Pancreas (tissue), 10 donors: Measurements from ENCODE around the gene AFM. TPM values are rescaled to one million over a fixed set of nuclear protein-coding genes. Genes with fewer than 3 reads are reported as not detected.

Experiments used
- ATAC-seq, 4 donors: fragments of 200-7000 bp; cut with Tn5 transposase; one replicate each; pipeline versions ENCODE4 v1.8.0 to v1.9.1; 2020; ENCODE audit warnings: mild to moderate bottlenecking in 4 of 4, moderate library complexity in 4 of 4
- DNase-seq, 6 donors: peaks; one replicate each; pipeline ENCODE4 v3.0.0-alpha.2; 2020
- FAIRE-seq: peaks from 2 replicates; lab custom pipeline; 2012; peaks lifted over from hg19 to GRCh38; lab: Jason Lieb, UNC
- H3K27ac ChIP-seq, 4 donors: fragments of 200-600 bp; sonication (generic); 1 replicate in 3 of 4; 2 replicates in 1 of 4; pipeline versions ENCODE4 v1.5.0 to v1.8.0; 2020
- H3K27me3 ChIP-seq, 4 donors: fragments of 200-600 bp; one replicate each; pipeline ENCODE4 v1.8.0; 2021
- H3K36me3 ChIP-seq, 3 donors: fragments of 200-600 bp; sonication (generic) in 1 of 3; one replicate each; pipeline versions ENCODE4 v1.5.0 to v1.8.0; 2020 to 2021
- H3K4me1 ChIP-seq, 3 donors: fragments of 200-600 bp; one replicate each; pipeline ENCODE4 v1.8.0; 2021
- H3K4me3 ChIP-seq, 4 donors: fragments of 200-600 bp; sonication (generic) in 2 of 4; one replicate each; pipeline versions ENCODE4 v1.5.0 to v1.8.0; 2020 to 2021
- H3K9me3 ChIP-seq, 4 donors: fragments of 200-600 bp; one replicate each; pipeline ENCODE4 v1.8.0; 2021
- WGBS, 2 donors: extraction: QIAGEN DNeasy Blood & Tissue Kit; methylation state at CpG; one replicate each; pipeline ENCODE4 v1.1.7; 2013; 5-methylcytosine and 5-hydroxymethylcytosine counted together
- intact Hi-C, 3 donors: fragments of 100-400 bp; cut with DNase I; formaldehyde crosslinking; loops; one replicate each; pipeline versions ENCODE4 v1.11.1 to v1.14.2; 2022
- polyA plus RNA-seq, 2 donors: library from polyadenylated mRNA; stranded (reverse); fragments of 200-250 nt; gene quantifications; one replicate each; pipeline ENCODE4 v1.2.3, GENCODE V29; 2013
- total RNA-seq, 6 donors: library from RNA; stranded (reverse); fragmentation: NEBNext Ultra II Directional in 4 of 6; extraction: Animal tissue kit (Norgen Biotek cat#: 25700) in 4 of 6; gene quantifications; one replicate each; pipeline versions ENCODE4 v1.2.1 to v1.2.4, GENCODE V29; 2021 to 2023
- TF ChIP-seq, protein P1 (sequence below), 4 donors: fragments of 200-600 bp; sonication (generic) in 3 of 4; IDR thresholded peaks; one replicate each; pipeline versions ENCODE4 v1.5.0 to v1.8.0; 2021; ENCODE audit warnings: antibody characterized with exemption in 4 of 4
- donor health status: healthy with polysubstance abuse.
- donor health status: DM: no; HTN: no; CAD: no; lungs with moderate emphysema.
- donor health status: DM: no; HTN: no; CAD: no.
- donor health status: control.
- donor health status: control.
- donor health status: Bipolar disorder and iron deficiency.
- donor health status: DM: yes; HTN: yes; CAD: no.
- donor health status: DM: no; HTN: no; CAD: no.
- donor health status: DM: no; HTN: no; CAD: no.
- donor health status: DM: yes; HTN: yes; CAD: no.

Gene AFM
- total and polyA plus RNA-seq, 8 donors: 0.08 to 0.82 (median 0.21) TPM

DNA sequence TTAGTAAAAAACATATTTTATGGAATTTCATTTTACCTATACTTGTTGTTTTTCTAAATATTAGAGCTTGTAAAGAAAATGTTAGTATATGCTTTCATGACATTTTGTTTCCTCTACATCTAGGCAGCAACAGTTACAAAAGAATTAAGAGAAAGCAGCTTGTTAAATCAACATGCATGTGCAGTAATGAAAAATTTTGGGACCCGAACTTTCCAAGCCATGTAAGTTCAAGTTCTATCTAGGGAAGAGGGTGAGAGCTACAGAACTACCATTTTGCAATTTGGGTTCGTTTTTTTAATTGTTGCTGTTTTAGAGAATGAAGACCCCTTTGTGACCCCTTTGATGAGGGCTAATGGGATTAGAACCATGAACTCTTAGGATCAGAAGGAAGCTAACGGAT lies 38.3 kb upstream of the AFM start:
- H3K36me3 ChIP-seq: no peaks in the 10 kb centered on the region
- peaks cover 0 to 4% (median 4%) of the 10 kb centered on the region in 3 donors for H3K4me1 ChIP-seq
- intact Hi-C loops: loop anchor here in 1 of 3 donors (10.0 kb wide), 1 partner anchor 88 kb away; no protein-coding TSS in a partner anchor
- 77 to 81% methylated on average over 3 of the region's 3 CpGs for WGBS, 2 donors
- H3K27ac ChIP-seq: no peak overlapping the region
- H3K9me3 ChIP-seq: no peaks in the 10 kb centered on the region
- TF ChIP-seq, protein P1, sequence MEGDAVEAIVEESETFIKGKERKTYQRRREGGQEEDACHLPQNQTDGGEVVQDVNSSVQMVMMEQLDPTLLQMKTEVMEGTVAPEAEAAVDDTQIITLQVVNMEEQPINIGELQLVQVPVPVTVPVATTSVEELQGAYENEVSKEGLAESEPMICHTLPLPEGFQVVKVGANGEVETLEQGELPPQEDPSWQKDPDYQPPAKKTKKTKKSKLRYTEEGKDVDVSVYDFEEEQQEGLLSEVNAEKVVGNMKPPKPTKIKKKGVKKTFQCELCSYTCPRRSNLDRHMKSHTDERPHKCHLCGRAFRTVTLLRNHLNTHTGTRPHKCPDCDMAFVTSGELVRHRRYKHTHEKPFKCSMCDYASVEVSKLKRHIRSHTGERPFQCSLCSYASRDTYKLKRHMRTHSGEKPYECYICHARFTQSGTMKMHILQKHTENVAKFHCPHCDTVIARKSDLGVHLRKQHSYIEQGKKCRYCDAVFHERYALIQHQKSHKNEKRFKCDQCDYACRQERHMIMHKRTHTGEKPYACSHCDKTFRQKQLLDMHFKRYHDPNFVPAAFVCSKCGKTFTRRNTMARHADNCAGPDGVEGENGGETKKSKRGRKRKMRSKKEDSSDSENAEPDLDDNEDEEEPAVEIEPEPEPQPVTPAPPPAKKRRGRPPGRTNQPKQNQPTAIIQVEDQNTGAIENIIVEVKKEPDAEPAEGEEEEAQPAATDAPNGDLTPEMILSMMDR (IDR thresholded peaks at IDR 0.05): no peak
- H3K27me3 ChIP-seq: no peaks in the 10 kb centered on the region
- ATAC-seq (no peak), FAIRE-seq (no peak), DNase-seq (no peak)
- no peak overlapping the region for H3K4me3 ChIP-seq

DNA sequence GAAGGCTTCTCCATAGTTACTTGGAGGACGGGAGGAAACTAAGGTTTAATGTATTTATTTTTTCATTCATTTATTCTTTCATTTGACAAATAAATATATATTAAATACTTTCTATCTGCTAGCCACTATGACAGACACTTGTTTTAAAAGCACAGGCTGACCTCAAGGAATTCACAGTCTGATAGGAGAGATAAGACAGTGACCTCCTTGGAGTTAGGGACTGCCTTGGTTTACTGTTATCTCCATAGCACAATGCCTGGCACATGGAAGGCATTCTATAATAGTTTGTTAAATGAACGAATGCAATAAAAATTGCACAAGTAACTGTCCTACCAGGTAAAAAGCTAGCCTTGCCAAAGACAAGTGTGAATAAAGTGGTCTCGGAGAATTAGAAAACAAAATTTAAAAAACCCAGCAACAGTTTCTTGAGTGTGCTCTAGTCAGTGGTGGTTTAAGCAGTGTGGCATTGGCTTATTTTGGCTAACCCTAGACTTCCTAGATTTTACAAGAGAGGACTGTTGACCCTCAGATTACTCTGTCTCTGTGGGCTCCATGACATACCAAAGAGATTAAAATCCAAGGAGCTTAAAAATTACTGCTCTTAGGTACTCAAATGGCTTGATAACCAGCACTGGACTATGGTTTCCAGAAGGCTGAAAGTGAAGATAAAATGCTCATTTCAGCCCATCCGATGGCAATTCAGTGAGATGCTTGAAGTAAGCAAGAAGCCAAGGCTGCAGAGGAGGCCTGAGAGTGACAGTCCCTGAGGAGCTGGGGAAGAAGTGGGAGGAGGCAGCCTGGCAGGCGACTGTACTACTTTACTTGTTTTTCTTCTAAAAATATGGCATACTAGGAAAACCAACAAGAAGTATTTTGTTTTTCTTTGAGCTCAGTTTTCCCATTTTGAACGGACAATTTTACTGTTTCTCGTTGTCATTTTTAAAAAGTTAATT lies 35.9 kb upstream of the AFM start:
- 74 to 84% methylated on average over 7 of the region's 7 CpGs for WGBS, 2 donors
- Histone ChIP-seq H3K36me3 (no peaks in the 10 kb centered on the region), H3K27ac (no peak overlapping the region), H3K4me1 (peaks cover 0 to 4% (median 4%) of the 10 kb centered on the region in 3 donors), H3K27me3 (no peaks in the 10 kb centered on the region), H3K4me3 (no peak overlapping the region), H3K9me3 (no peaks in the 10 kb centered on the region)
- TF ChIP-seq, protein P1 (IDR thresholded peaks at IDR 0.05): no peak
- intact Hi-C loops: loop anchor here in 1 of 3 donors (10.0 kb wide), 1 partner anchor 91 kb away; no protein-coding TSS in a partner anchor
- FAIRE-seq: no peak
- peak in 2 of 4 donors; percentile 11 to 37 for ATAC-seq
- DNase-seq: no peak

DNA sequence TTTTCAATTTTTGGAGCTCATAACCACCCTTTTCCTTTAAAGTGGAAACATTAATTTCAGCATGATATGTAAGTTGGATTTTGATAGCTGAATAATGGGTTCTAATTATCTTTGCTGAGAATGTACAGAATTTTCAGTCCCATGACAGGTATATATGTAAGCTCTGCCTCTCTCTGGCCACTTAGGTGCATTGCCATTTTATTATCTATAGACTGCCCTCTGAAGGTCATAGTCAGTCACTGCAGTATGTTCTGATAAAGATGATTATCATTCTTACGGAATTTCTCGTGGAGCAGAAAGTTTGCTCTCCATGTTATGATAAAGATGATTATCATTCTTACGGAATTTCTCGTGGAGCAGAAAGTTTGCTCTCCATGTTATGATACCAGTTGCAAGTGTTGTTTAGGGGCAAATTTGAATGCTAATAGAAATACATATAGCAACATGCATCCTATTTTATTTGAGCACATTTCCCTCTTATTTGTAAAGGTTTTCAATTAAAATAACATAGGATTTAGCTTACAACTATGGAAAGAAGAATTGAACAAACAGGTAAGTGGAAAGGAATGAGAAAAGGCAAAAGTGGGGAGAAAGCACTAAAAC lies 35.1 kb upstream of the AFM start:
- 11 to 13% methylated on average over 4 of the region's 4 CpGs for WGBS, 2 donors
- intact Hi-C loops: loop anchor here in 1 of 3 donors (10.0 kb wide), 1 partner anchor 92 kb away; no protein-coding TSS in a partner anchor
- peak in 3 of 6 donors; percentile 10 to 26 (median 23) for DNase-seq
- Histone ChIP-seq H3K9me3 (no peaks in the 10 kb centered on the region), H3K4me3 (no peak overlapping the region), H3K36me3 (no peaks in the 10 kb centered on the region), H3K4me1 (peaks cover 6 to 10% (median 7%) of the 10 kb centered on the region in 3 donors), H3K27ac (no peak overlapping the region), H3K27me3 (no peaks in the 10 kb centered on the region)
- peak; percentile 5 for FAIRE-seq
- TF ChIP-seq, protein P1 (IDR thresholded peaks at IDR 0.05): peak; percentile 6 to 87 (median 74)
- peak; percentile 77 to 97 (median 96) for ATAC-seq

DNA sequence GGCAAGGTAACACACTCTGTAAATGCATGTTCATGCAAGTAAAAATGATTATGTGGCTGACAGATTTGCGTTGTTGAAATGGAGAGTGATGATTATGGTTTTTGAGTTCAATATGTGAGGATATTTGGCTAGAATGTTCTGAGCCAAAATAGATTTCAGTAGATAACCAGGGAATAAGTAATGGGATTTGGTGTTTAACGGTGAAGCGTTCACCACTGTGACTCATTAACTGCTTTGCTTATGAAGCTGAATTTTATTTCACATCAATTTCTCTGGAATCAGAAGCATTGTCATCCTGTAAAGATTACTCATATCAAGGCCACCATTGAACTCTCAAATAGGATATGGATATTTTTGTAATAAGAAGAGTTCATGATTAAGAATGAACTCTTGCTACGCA lies 33.9 kb upstream of the AFM start:
- Histone ChIP-seq H3K36me3 (no peaks in the 10 kb centered on the region), H3K27ac (no peak overlapping the region), H3K4me3 (no peak overlapping the region), H3K27me3 (no peaks in the 10 kb centered on the region), H3K9me3 (no peaks in the 10 kb centered on the region), H3K4me1 (peaks cover 5 to 9% (median 6%) of the 10 kb centered on the region in 3 donors)
- no peak for FAIRE-seq
- no peak for DNase-seq
- TF ChIP-seq, protein P1 (IDR thresholded peaks at IDR 0.05): no peak
- intact Hi-C loops: loop anchor here in 1 of 3 donors (10.0 kb wide), 1 partner anchor 93 kb away; no protein-coding TSS in a partner anchor
- 68 to 72% methylated on average over 4 of the region's 4 CpGs for WGBS, 2 donors
- ATAC-seq: no peak
